ENCODE data around the gene PPIP5K1.
"Not testable (repeated sequence)": the region's sequence is repeated elsewhere in the genome, so short reads cannot be mapped to it uniquely, and the experiment has no call there.

The PPIP5K1 gene

GRCh38 chr15:43589778-43590466 is at the start of gene PPIP5K1:
Gene PPIP5K1 (minus strand): TSS chr15:43590208. CDS start chr15:43584504, 5,704 bp downstream.
- not testable (repeated sequence) for DNase-seq (ENCODE audit: low read depth in 2 of 2)

DNA sequence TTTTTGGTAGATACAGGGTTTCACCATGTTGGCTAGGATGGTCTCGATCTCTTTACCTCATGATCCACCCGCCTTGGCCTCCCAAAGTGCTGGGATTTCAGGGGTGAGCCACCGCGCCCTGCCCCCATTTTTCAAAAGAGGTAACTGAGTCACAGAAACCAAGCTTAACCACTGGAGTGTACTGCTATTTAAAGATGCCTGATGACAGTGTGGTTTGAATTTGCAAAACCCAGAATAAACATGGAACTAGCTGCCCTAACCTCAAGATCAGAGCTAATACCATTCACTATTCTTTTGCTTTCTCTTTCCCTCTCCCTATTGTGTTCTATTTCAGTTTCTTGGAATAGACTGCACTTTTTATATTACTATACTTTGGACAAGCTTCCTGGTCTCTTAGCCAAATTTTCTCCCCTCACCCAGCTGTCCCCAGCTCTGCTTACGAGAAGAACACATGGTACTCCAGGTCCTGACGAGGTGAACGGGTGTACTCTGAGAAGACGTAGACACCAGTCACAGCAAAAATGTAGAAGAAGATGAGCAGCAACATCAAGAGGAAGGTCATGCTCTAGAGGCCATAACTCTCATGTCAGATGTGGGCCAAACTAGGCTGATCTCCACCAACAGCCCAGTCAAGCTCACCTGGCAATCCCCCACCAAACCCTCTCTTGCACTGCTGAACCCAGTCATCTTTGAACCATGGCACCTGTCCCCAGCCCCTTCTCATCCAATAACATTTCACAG is 48.6 kb upstream of the PPIP5K1 start:
- DNase-seq (ENCODE audit: low read depth in 2 of 2): not testable (repeated sequence)

DNA sequence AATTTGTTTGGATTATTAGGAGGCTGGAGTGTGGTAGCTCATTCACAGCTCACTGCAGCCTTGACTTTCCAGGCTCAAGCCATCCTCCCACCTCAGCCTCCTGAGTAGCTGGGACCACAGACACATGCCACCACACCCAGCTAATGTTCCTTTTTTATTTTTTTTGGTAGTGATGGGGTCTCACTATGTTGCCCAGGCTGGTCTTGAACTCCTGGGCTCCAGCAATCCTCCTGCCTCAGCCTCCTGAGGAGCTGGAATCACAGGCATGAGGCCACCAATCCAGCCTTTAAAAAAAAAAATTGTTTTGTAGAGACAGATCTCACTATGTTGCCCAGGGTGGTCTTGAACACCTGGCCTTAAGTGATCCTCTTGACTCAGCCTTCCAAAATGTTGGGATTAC is 36.9 kb upstream of the PPIP5K1 start:
- DNase-seq (ENCODE audit: low read depth in 2 of 2): not testable (repeated sequence)

GRCh38 chr15:43625106-43625505 is 35.1 kb upstream of the PPIP5K1 start:
- no peak for DNase-seq (ENCODE audit: low read depth in 2 of 2)

- DNase-seq (ENCODE audit: low read depth in 2 of 2): not testable (repeated sequence)
These were observed 32.2 kb upstream of the PPIP5K1 start for GRCh38 chr15:43622068-43622799.

DNA sequence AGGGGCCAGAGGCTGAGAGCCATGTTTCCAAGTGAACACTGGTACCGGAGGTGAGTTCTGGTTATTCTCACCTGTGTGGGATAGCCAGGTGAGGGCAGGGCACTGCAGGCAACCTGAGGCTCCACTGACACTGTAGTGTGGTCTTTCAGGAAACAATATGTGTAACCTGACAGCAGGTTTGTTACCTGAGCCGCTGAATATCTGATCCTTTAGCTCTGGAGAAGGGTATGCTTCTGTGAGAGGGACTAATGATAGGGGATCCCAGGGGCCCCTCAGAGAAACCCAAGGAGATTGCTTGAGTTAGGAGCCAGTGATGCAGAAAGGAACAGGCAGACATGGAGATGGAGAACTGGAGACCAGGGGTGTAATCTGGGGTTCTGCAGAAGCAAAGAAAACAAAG is 28.7 kb upstream of the PPIP5K1 start, which contains the start of gene STRC:
TSS of gene STRC (minus strand) at position 101 of the 400 bp plus-strand sequence. CDS start at position 23, 78 bp downstream.
- DNase-seq (ENCODE audit: low read depth in 2 of 2): not testable (repeated sequence)

DNA sequence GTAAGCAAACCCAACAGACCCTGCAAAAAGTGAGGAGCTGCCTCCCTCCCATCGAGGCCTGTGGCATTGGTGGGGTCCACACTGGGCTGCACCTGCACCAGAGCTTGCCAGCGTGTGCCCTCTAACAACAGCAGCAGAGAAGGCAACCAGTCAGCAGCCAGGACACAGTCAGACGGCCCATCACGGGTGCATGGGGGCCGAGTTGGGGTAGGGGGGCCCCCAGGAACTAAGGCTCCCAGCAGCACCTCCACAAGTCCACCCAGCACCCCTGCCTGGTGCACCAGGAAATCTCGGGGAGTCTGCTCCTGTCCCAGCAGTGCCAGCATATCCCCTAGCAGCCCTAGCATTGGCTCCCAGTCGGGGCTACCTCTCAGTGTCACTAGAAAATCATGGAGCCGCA is 27.7 kb upstream of the PPIP5K1 start:
- not testable (repeated sequence) for DNase-seq (ENCODE audit: low read depth in 2 of 2)

- not testable (repeated sequence) for DNase-seq (ENCODE audit: low read depth in 2 of 2)
These were observed 12.2 kb upstream of the PPIP5K1 start for GRCh38 chr15:43602233-43602632.

DNA sequence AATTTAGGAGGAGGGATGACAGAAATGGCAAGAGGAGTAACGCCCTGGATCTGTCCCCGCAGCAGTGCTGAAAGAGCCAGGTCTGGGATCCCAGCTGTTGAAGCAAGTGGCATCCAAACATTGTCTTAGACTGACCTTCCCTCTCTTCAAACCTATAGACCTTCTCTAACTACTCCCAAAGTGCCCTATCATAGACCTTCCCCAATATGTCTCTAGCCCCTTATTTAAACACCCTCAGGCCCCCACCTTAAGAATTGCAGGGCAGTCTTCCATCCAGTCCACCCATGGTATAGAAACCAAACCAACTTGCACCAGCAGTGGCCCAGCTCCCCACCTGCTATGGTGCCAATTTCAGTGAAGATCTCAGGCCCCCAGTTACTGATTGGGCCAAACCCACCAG is 10.2 kb upstream of the PPIP5K1 start:
- DNase-seq (ENCODE audit: low read depth in 2 of 2): not testable (repeated sequence)

- not testable (repeated sequence) for DNase-seq (ENCODE audit: low read depth in 2 of 2)
These were observed 9.1 kb upstream of the PPIP5K1 start for GRCh38 chr15:43599131-43599530.

DNA sequence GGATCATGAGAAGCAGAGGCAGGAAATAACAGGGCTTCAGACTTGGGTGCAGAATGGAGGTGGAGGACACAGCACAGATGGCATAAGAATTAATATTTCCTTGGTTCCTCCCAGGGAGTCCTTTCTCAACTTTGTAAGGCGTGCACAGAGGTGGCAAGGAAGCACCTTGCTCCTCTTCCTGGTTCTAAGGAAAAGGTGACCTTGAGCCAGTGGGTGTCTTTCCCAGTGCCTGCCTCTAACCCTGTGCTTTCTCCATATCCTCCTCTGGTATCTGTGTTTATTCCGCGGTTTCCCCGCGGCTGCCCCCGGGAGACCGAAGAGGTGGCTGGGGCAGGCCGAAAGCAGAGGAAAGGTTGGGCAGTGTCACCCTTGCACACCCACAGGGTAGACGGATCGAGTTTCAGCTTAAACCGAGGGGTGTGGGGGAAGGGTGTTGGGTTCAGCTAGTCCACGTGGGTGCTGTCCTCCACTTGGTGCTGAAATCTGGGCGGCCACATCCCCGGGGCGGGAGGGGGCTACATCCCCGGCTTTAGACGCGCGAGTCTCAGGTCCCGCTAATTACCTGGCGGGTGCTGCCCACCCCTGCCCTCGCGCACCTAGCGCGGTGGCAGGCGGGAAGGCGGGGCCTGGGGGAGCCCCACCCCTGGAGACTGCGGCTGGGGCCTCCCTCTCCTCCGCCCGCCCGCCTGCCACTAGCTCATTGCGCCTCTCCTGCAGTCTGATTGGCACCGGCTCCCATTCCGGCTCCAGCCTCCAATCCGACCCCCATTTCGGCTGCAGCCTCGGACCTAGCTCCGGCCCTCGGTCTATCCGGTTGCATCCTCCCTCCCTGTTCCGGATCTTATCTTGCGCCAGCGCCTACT is 3.6 kb upstream of the PPIP5K1 start, which contains the start of gene CKMT1B:
TSS of gene CKMT1B (plus strand) at position 700 of the 863 bp plus-strand sequence. CDS start 192 bp downstream, outside the sequence.
- DNase-seq (ENCODE audit: low read depth in 2 of 2): not testable (repeated sequence)

DNA sequence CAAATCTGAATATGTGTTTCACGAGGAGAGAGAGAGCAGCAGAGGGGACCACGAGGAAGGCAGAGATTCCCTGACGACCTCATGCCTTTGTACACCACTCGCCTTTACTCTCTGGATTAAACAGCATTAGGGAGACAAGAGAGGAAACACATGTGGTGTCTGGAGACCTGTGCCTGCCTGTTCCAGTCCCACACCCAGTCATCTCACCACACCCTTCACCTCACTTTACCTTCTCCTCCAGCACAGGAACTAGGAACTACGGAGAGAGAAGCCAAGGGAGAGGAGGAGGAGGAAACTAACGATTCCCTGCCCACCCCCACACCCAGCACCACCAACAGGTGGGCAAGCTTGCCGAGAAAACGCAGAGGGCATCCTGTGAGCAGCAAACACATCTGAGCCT is 2.8 kb upstream of the PPIP5K1 start:
- DNase-seq (ENCODE audit: low read depth in 2 of 2): not testable (repeated sequence)

DNA sequence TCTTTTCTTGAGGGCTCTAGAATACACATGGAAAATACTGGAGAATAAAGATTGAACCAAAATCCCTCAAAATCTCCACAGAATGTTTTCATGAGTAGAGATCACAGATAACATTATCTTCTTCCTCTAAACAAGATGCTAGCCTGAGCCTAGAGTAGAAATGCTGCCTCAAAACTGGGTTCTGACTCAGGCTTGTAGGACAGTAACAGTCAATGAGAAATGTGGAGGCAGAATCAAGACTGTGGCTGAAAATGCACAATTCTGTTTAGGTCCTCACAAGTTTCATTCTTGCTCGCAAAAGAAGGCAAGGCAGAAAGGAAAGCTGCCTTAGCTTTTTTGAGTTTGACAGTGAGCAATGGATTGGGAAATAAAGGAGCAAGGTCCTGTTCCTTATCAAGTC is 15.4 kb downstream of the PPIP5K1 start:
- not testable (repeated sequence) for DNase-seq (ENCODE audit: low read depth in 2 of 2)

DNA sequence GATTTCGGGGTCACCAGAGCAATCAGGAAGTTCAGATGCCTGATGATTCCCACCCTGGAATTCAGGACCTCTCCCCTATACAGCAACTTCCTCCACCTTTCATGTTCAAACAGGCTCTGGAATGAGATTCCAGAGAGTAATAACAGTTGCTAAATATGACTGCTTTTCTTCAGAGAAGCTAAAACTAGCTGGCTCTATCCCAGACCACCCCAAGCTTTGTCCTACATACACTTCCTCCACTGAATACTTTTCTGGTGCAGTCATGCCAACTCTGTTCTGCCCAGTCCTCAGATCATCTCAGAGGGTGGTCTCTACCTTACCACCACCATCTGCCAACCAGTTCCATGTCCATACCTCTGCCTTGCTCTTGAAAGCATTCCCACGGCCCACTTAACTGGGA is 23.4 kb downstream of the PPIP5K1 start:
- not testable (repeated sequence) for DNase-seq (ENCODE audit: low read depth in 2 of 2)

- not testable (repeated sequence) for DNase-seq (ENCODE audit: low read depth in 2 of 2)
These were observed 26.2 kb downstream of the PPIP5K1 start for GRCh38 chr15:43563793-43564192.

- not testable (repeated sequence) for DNase-seq (ENCODE audit: low read depth in 2 of 2)
These were observed 27.3 kb downstream of the PPIP5K1 start for GRCh38 chr15:43562753-43563152.

- DNase-seq (ENCODE audit: low read depth in 2 of 2): no peak
These were observed 37.0 kb downstream of the PPIP5K1 start for GRCh38 chr15:43552986-43553385.

- no peak for DNase-seq (ENCODE audit: low read depth in 2 of 2)
These were observed 37.8 kb downstream of the PPIP5K1 start for GRCh38 chr15:43552256-43552655.

DNA sequence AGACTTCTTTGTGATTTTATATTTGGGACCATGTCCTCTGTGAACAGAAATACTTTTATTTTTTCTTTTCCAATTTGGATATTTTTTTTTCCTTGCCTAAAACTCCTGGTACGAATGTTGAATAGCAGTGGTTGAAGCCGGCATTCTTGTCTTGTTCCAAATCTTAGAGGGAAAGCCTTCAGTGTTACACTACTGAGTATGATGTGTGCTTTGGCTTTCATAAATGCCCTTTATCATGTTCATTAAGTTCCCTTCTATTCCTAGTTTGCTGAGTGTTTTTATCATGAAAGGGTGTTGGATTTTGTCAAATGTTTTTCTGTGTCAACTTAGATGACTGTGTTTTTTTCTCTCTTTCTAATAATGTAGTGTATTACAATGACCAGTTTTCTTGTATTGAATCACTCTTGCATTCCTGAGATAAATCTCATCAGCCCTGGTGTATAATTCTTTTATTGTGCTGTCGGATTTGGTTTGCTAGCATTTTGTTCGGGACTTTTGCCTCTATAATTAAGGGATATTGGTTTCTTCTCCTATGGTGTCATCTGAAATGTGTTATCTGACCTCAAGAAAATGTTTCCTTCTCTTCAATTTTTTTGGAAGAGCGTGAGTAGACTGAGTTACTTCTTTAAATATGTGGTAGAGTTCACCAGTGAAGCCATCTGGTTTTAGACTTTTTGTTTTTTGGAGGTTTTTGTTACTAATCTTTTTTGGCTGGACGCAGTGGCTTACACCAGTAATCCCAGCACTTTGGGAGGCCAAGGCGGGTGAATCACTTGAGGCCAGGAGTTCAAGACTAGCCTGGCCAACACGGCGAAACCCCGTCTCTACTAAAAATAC is 39.3 kb downstream of the PPIP5K1 start:
- no peak for DNase-seq (ENCODE audit: low read depth in 2 of 2)

- DNase-seq (ENCODE audit: low read depth in 2 of 2): no peak
These were observed 42.5 kb downstream of the PPIP5K1 start for GRCh38 chr15:43547539-43547938.
